Renal pelvis (tissue), 4 donors: ENCODE results near the gene GNLY. TPM values are rescaled to one million over a fixed set of nuclear protein-coding genes. Genes with fewer than 3 reads are reported as not detected.
"Not testable (repeated sequence)": the region's sequence is repeated elsewhere in the genome, so short reads cannot be mapped to it uniquely, and the experiment has no call there.

ENCODE experiments used
- DNase-seq: peaks from one replicate; pipeline ENCODE4 v3.0.0-alpha.2; 2013
- polyA plus RNA-seq, 3 donors: library from polyadenylated mRNA; unstranded; fragments of 120-200 nt; gene quantifications; one replicate each; pipeline ENCODE4 v1.2.1, GENCODE V29; 2013; ENCODE audit not compliant: insufficient read length in 3 of 3

GNLY gene
- polyA plus RNA-seq, 3 donors: 0.19 to 1.8 (median 0.51) TPM

- DNase-seq: no peak
These were observed 15.2 kb downstream of the GNLY start for GRCh38 chr2:85709401-85709811.

DNA sequence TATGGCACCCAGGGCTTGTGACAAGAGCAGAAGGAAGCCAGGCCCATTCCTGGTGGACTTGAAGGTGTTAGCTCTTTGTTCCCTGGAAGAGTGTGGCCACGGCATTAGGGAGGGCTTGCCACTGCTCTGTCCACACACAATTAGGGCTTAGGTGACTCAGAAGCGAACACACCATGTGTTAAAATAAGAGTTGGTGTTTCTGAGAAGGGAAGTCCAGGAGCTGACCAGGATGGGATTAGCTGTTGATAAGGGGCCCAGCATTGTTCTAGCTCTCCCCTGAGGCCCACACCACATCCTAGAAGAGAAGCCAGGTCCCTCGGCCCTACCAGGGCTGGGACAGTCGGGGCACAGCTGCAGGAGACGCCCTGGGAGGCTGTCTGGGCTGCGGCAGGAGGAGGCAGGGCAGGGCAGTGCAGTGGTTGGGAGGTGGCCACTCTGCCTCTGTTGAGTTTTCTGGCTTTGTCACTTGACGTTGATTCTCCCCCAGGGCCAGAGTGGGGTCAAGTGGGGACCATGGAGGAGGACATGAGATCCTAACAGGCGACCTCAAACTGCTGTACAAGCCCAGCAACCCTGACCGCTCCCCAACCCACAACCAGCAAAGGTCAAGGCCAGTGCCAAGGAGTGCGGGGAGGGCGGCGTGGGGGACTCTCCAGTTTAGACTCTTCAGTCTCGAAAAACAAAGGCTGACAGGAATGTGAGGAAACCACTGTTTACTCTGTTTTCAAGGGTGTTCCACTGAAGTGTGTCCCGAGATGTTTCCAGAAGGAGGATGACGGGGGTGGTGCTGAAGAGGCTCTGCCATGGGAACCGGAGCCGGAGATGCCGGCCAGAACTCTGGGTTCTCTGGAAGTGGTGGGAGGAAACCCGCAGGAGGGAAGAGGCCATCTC, 16.8 kb downstream of the GNLY start:
- DNase-seq: no peak

DNA sequence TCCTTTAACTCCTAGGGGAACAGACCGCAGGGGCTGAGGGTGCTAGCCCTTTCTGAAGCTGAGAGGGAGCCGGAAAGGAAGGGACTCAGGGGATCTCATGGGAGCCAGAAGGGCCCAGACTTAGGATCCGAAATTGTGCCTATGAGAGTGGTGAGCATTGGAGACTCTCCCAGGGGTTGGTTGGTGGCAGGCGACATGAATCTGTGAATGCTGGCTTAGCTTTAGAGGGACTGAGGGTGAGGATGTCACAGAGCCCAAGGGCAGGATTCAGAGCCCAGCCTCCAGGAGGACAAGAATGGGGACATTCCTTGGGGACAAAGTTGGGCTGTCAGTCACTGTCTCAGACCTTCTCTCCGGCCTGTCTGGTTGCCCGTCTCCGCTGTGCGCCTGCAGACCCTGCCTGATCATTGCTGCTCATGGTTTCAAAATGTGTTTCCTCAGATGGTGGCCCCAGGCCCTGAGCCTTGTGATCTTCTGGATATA, 17.5 kb downstream of the GNLY start:
- no peak for DNase-seq

GRCh38 chr2:85712336-85712735, 18.2 kb downstream of the GNLY start:
- DNase-seq: no peak

DNA sequence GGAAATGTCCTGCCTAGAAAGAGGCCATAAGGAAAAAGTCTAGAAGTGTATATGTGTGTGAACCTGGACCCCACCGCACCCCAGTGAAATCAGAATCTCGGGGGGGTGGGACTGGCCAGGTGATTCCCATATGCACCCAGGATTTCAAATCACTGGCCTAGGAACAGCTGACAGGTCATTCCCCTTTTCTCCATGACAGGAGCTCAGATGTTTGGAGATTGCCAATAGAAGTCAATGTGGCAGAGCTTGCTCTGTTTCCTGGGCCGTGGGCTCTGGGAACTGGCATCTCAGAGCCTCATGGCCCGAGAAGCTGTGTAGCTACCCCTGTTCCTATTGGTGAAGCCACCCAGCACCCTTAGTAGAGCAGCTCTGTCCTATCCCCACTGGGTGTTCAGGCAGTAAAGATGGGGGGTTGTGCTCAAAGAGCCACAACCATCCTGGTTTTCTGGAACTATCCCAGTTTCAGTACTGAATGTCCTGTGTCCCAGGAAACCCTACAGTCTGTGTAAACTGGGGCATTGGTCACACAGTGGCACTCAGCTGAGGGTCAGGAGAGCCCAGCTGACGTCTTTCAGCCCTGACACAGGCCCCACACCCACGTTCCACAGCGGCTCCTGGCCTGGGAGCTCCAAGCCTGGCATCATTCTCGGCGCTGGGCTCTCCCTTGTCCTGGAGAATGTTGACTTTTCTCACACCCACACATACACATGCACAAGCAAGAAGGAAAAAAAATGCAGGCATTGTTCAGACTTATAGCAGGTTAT, 18.9 kb downstream of the GNLY start:
- DNase-seq: peak; percentile 39

- DNase-seq: no peak
These were observed 19.7 kb downstream of the GNLY start for GRCh38 chr2:85713836-85714235.

- DNase-seq: not testable (repeated sequence)
These were observed 20.3 kb downstream of the GNLY start for GRCh38 chr2:85714421-85714820.

GRCh38 chr2:85714841-85715240, 20.7 kb downstream of the GNLY start:
- no peak for DNase-seq

DNA sequence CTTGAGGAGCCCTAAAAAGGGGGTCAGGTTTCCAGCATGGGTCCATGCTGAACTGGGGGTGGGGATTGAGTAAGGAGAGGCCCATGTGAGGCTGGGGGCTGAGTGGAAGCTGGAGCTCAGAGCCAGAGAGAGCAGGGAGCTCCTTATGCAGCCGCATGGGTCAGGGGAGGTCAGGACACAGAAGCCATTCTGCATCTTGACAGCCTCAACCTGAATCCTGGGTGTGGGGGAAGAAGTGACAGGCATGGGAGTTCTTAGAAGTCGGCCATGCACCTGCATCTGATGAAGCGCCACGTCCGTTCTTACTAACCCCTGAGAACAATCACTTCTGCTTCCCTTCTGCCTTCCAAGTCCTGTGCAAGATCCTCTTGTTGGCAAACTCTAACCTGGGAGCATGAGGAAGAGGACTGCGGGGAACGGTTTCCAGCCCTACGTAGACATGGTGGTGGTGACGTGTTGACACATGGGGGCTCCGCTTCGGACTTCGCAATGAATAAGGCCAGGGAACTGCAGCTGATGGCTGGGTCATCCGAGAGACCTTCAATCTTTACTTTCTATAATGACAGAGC, 22.3 kb downstream of the GNLY start:
- no peak for DNase-seq

DNA sequence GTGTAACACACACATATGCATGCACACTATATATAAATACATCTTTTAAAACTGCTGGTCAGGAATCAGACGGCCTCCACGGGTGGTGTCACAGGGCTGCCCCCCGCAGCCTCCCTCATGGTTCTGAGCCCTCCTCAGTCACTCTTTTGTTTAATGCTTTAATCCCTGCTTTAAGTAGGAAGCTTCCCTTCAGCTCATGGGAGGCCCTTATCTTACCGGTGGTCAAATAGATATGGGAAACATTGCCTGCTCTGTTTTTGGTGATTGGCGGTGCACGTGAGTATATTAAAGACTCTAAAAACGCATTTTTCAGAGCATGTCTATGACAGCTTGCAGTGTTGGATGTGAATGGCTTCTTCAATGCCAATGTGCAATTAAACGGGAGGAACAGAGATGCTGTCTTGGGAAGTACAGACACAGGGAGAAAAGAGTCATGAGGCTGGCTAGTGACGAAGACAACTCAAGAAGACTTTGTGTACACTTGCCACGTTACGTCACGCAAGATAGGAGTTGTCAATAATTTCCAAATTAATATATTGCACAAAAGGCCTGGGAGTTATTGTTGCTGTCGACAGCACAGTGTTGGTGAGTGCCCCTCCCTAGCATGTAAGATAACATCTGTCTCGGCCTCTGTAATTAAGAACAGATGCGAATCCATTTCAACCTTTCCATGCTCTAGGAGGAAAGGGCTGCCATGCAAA, 23.3 kb downstream of the GNLY start:
- DNase-seq: no peak

GRCh38 chr2:85718009-85718391, 23.8 kb downstream of the GNLY start:
- DNase-seq: no peak

- DNase-seq: no peak
These were observed 24.8 kb downstream of the GNLY start for GRCh38 chr2:85718885-85719492.

DNA sequence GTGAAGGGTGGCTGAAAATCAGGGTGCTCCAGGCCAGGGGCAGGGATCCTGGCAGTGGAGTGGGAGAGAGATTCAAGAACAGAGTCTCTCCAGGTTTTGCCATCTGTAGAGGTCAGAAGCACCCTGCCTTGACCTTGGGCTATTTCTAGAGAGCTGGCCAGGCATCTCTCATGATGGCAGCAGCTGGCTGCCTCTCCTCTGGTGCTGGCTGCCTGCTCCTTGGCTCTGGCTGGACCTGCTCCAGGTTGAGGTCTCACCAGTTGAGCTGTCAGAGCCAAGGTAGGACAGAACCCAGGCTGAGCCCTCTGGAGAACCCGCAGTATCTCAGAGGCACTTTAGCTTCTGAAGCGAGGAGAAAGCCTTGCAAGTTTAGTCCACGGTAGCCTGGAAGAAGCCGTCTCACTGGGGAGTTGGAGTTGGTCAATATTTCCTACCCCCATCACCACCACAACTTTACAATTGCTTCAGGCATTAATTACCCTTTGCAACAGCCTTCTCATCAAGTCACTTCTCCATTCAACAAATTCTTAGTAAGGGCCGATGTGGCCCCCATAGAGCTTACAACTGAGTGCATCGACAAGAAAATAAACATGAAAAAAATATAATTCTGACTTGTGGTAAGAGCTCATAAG, 25.6 kb downstream of the GNLY start:
- no peak for DNase-seq

- DNase-seq: no peak
These were observed 26.4 kb downstream of the GNLY start for GRCh38 chr2:85720533-85720932.

GRCh38 chr2:85721641-85722040, 27.5 kb downstream of the GNLY start:
- no peak for DNase-seq

DNA sequence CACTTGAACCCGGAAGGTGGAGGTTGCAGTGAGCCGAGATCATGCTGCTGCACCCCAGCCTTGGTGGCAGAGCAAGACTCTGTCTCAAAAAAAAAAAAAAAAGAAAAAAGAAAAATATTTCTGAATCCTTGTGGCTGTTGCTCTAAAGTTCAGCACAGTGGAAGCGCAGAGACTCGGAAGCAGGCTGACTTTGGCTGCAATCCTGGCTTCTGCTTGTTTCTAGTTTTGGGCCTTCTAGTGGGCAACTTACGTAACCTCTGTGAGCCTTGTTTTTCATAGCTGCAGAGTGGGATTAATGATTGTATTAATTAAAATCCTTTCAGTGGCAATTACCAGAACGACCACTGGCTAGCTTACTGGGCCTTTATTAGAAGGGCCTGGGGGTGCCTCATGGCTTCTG, 28.4 kb downstream of the GNLY start:
- no peak for DNase-seq

DNA sequence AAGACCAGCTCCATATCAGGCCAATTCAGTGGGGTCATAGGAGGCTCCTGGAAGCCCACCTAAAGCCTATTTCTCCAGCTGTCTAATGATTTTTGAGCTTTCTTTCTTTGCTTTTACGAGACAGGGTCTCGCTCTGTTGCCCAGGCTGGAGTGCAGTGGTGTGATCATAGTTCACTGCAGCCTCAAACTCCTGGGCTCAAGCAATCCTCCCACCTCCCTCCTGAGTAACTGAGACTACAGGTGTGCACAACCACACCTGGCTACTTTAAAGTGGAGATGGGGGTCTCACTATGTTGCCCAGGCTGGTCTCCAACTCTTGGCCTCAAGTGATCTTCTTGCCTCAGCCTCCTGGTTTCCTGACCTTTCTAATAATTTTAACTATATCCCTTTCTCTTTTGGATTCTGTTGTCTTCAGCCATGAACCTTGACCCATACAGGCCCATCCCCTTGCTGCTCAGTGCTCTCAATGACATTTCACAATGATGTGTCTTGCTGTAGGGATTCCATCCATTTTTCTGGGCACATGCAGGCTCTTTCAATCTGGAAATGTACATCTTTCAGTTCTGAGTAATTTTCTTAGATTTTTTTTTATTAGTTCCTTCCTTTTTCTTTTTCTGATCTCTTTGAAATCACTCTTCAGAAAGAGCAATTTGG, 29.7 kb downstream of the GNLY start:
- DNase-seq: no peak

DNA sequence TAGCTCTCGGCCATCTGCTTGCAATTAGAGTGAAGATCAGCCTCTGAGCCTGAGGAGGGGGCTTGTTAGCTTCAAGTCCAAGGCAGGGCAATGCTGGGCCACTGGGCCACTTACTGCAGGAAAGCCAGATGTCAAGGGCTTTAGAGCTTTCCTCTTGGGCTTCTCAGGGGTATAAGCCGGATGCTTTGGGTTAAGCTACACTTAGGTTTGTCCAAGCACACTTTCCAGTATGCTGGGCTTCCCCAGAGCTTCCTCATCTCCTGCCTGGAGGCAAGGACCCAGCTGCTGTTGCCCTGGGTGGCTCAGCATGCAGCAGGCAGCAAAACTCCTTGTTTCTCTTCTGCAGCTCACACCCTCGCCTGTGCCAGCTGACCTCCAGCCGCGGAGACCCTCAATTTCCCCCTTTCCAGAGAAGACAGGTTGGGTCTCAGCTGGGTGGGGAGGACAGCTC, 30.6 kb downstream of the GNLY start:
- no peak for DNase-seq

DNA sequence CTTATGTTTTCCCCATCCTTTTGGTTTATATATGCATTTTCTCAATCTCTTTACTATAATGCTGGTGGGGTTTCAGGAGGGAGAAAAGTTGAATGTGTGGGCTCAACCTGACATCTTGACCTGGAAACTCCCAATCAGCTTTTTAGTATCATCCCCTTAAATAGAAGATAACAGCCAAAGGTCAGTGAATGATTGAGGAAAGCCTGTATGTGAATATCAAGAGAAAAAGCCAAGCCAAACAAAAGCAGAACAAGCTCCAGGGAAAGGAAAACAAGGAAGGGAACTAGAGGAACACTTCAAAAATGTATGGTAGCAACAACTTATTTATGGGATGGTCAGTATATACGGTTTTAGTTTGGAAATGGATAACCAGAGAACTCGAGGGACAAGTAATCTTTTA, 31.3 kb downstream of the GNLY start:
- no peak for DNase-seq

- no peak for DNase-seq
These were observed 33.6 kb downstream of the GNLY start for GRCh38 chr2:85727798-85728197.
